ENCODE results near the gene ITGB5. TPM values are rescaled to one million over a fixed set of nuclear protein-coding genes. Genes with fewer than 3 reads are reported as not detected.
"Not testable (repeated sequence)": the region's sequence is repeated elsewhere in the genome, so short reads cannot be mapped to it uniquely, and the experiment has no call there.

The ITGB5 gene
- total RNA-seq, 1 donor from 2014 or later, result 501 TPM

GRCh38 chr3:124793054-124793739 is 94.0 kb downstream of the ITGB5 start:
- Mint-ChIP-seq H3K27me3 (ENCODE audit: low read depth) (no peaks in the 10 kb centered on the region), H3K9me3 (ENCODE audit: low read depth) (no peaks in the 10 kb centered on the region), H3K27ac (ENCODE audit: unreplicated experiment) (peak overlapping the region; percentile 98), H3K4me1 (ENCODE audit: low read depth) (peaks cover 49% of the 10 kb centered on the region), H3K4me3 (ENCODE audit: unreplicated experiment) (peak overlapping the region; percentile 0), H3K36me3 (ENCODE audit: low read depth) (peaks cover 33% of the 10 kb centered on the region)
- DNase-seq (ENCODE audit: low spot score), result no peak
- TF ChIP-seq CTCF (IDR thresholded peaks at IDR 0.05), result no peak

- Mint-ChIP-seq H3K27me3 (ENCODE audit: low read depth) (no peaks in the 10 kb centered on the region), H3K4me1 (ENCODE audit: low read depth) (peaks cover 55% of the 10 kb centered on the region), H3K27ac (ENCODE audit: unreplicated experiment) (peak overlapping the region; percentile 98), H3K4me3 (ENCODE audit: unreplicated experiment) (peak overlapping the region; percentile 0), H3K9me3 (ENCODE audit: low read depth) (no peaks in the 10 kb centered on the region), H3K36me3 (ENCODE audit: low read depth) (peaks cover 33% of the 10 kb centered on the region)
- no peak for DNase-seq (ENCODE audit: low spot score)
- no peak for TF ChIP-seq CTCF (IDR thresholded peaks at IDR 0.05)
Measured at GRCh38 chr3:124792341-124793040, 94.7 kb downstream of the ITGB5 start.

GRCh38 chr3:124791639-124792151 is 95.5 kb downstream of the ITGB5 start:
- peak overlapping the region; percentile 38 for H3K4me3 Mint-ChIP-seq (ENCODE audit: unreplicated experiment)
- no peak for TF ChIP-seq CTCF (IDR thresholded peaks at IDR 0.05)
- DNase-seq (ENCODE audit: low spot score), result no peak
- peak overlapping the region; percentile 98 for H3K27ac Mint-ChIP-seq (ENCODE audit: unreplicated experiment)
- H3K36me3 Mint-ChIP-seq (ENCODE audit: low read depth), result peaks cover 26% of the 10 kb centered on the region
- no peaks in the 10 kb centered on the region for H3K27me3 Mint-ChIP-seq (ENCODE audit: low read depth)
- no peaks in the 10 kb centered on the region for H3K9me3 Mint-ChIP-seq (ENCODE audit: low read depth)
- peaks cover 58% of the 10 kb centered on the region for H3K4me1 Mint-ChIP-seq (ENCODE audit: low read depth)

GRCh38 chr3:124791142-124791541 is 96.0 kb downstream of the ITGB5 start:
- Mint-ChIP-seq H3K4me3 (ENCODE audit: unreplicated experiment) (peak overlapping the region; percentile 38), H3K4me1 (ENCODE audit: low read depth) (peaks cover 63% of the 10 kb centered on the region), H3K27ac (ENCODE audit: unreplicated experiment) (peak overlapping the region; percentile 98), H3K9me3 (ENCODE audit: low read depth) (no peaks in the 10 kb centered on the region), H3K36me3 (ENCODE audit: low read depth) (peaks cover 25% of the 10 kb centered on the region), H3K27me3 (ENCODE audit: low read depth) (no peaks in the 10 kb centered on the region)
- no peak for TF ChIP-seq CTCF (IDR thresholded peaks at IDR 0.05)
- no peak for DNase-seq (ENCODE audit: low spot score)

GRCh38 chr3:124789103-124789502 is 98.1 kb downstream of the ITGB5 start:
- not testable (repeated sequence) for H3K4me3 Mint-ChIP-seq (ENCODE audit: unreplicated experiment); DNase-seq (ENCODE audit: low spot score); H3K9me3 Mint-ChIP-seq (ENCODE audit: low read depth); H3K27me3 Mint-ChIP-seq (ENCODE audit: low read depth)
- H3K36me3 Mint-ChIP-seq (ENCODE audit: low read depth), result peaks cover 14% of the 10 kb centered on the region
- H3K4me1 Mint-ChIP-seq (ENCODE audit: low read depth), result peaks cover 83% of the 10 kb centered on the region
- H3K27ac Mint-ChIP-seq (ENCODE audit: unreplicated experiment), result peak overlapping the region; percentile 70
